NCI-H446 treated with DMSO at 0.1 percent for 48 hours (cell line): ENCODE data around the gene FHL2.
A peak's percentile ranks its signal among the peaks of the same experiment; 100 is the strongest.
"Not testable (repeated sequence)": the region's sequence is repeated elsewhere in the genome, so short reads cannot be mapped to it uniquely, and the experiment has no call there.

Experiments used
- DNase-seq: peaks from one replicate; lab custom pipeline; 2025; lab: John Stamatoyannopoulos, UW

Gene FHL2

DNA sequence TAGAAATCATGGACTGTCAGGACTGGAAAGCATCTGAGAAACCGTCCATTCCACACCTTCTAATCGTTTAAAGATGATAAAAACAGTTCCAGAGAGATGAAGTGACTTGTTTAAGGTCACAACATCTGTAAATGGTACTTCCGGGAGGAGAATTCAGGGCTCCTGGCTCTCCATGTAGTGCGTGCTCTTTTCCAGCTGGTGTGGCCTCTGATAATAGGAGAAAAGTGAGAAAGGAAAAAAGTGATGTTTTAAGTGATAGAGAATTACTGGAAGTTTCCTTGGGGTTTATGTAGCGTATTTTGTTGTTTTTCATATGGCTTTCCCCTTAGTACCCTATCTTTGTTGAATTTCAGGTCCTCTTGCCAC is 60.8 kb downstream of the FHL2 start:
- DNase-seq, result no peak

DNA sequence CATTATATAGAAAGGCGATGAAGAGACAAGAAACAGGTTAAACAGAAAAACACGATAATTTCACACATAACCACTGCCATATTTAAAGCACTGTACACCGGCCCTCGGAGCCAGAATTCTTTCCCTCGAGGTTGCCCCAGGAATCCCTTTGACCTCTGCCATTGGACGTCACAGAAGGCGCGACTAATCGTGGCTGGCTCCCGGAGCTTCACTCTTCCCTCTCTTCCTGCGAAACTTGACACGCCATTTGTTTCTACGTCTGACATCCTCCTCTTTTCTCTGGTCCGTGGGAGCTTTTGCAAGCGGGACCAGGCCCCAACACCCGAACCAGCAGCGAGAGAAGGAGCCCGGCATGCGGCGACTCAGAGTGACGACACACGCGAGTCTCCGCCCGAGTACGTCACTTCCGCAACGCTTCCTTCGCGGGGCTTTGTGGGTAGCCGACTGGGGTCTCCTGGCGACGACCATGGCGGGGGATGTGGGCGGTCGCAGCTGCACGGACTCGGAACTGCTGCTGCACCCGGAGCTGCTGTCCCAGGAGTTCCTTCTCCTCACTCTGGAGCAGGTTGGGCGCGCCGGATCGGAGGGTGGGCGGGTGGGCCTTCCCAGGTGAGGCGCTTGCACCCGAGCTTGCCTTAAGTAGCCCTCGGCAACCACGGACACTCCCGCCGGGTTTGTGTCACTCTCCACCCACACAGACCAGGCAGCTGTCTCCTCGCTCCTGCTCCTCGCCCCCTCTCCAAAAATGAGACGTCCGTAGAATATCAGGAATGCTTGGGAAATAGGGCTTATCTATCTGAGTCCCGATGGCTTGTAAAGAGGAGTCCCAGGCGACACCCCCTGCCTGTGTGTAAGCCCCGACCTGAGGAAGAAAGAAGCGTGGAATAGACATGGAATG is 61.5 kb downstream of the FHL2 start, which contains the start of gene C2orf49:
Gene C2orf49, plus strand, starts transcription at position 419 of the 898 bp plus-strand sequence. Its CDS starts 48 bp downstream, at position 467.
- peak; percentile 72 for DNase-seq

DNA sequence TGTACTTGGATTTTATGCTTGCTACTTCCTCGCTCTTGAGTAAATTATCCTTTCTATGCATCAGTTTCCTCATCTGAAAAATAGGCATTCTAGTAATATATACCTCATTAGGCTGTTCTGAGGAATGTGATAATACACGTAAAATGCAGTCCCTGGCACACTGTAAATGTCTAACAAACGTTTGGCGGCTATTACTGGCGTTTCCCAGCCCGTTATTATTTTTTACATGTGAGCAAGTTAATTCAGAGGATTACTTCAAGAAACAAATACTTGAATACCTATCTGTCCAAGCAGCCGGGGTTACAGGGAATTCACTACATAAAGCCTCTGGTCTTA is 62.1 kb downstream of the FHL2 start:
- DNase-seq, result no peak

DNA sequence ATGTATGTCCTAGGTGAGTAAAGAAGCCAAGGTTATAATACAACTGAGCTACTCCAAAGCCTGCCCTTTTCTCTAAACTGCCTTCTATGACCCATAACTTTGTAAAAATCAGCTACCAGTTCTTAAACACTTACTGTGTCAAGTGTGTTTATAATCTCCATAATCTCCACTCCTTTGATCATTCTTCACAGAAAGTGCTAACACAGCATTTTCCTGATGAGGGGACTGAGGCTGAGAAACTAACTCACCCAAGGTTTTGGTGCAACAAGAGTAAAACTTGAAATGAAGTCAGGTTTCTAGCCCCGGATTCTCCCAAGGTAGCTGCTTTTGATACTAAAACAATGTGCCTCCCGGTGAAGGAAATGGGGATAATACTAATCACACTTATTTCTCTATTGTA is 63.4 kb downstream of the FHL2 start:
- DNase-seq, result no peak

DNA sequence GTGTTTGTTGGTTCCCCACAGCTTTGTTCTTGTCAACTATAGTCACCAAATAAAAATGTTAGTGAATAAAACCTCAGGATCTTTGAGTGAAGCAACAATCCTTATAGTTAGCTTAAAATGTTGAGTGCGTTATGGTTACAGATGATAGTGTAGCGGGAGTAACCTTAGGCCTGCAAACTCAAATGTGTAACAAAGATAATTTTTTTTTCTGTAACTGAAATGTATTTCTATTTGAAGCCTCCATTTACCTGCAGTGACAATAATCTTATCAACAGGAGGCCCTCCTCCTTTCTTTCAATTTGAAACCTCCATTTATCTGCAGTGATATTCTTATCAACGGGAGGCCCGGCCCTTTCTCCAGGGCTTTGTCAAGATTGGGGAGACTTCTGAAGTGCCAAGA is 64.6 kb downstream of the FHL2 start:
- DNase-seq, result no peak

DNA sequence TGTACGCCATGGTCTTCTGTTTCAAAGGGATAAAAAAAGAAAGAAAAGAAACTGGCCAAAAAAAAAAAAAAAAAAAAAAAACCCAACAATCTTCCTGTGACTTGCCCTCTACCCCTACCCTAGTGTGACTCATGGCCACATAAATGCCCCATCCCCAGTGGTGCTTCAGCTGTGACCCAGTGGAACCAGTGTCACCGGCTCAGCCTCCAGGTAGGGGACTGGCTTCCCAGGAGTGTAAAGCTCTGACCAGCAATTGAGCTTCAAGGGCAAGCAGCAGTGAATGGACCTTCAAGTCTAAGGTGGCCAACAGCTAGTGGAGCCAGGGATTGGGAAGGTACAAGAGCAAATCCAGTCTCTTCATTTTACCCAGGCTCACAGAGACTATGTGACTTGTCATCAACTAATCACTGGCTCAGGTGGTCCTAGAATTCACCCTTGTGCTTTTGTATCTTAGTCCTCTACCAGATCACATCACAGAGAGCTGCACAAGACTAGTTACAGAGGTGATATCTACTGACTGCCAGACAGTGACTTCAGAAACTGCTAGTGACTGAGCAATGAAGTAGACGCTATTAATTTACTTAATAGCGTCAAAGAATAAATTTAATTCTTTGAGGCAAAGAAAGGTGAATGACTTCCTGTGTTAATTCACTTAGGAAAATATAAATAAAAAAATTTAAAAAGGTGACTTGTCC is 68.0 kb downstream of the FHL2 start:
- no peak for DNase-seq

DNA sequence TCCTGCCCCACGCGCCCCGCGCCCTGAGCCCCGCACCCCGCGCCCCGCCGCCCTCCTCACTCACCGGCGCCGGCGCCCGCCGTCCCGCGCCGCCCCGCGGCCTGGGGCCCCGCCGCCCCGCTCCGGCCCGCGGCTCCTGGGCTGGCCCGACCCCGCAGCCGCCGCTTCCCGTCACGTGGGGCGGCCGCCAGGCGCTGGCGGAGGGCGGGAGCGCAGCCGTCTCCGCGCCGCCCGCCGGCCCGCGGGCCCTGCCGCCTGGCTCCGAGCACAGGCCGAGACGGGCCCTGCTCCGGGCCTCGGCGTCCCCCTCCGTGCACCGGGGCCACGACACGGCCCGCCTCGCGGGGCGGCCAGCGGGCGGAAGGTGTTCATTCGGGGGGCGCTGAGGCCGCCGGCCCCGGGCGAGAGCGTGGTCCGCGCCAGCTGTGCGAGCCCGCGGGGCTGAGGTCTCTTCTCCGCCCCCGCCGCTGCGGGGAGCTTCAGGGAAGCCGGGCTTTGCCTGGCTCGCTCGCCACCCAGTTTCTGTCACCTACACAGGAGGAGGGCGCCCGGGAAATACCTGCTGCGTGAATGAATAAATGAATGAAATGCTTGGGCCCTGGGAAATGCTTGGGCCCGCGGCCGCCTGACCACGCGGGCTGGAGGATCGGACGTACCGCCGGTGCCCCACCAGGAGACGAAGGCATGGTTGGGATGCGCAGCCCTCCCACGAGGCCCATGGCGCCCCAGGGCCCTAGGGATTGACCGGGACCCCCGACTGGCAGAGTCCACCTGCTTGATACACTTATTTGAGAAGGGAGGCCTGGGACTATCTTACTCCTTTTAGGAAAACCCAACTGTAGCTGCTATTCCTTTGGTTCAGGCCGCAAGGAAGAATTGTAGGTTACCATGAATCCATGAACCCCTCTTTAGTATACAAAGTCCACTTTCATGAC is 69.0 kb downstream of the FHL2 start, which contains the start of gene TGFBRAP1:
Gene TGFBRAP1, minus strand, starts transcription at position 175 of the 935 bp plus-strand sequence. CDS start 21,434 bp downstream, outside the sequence.
- DNase-seq, result peak; percentile 3

DNA sequence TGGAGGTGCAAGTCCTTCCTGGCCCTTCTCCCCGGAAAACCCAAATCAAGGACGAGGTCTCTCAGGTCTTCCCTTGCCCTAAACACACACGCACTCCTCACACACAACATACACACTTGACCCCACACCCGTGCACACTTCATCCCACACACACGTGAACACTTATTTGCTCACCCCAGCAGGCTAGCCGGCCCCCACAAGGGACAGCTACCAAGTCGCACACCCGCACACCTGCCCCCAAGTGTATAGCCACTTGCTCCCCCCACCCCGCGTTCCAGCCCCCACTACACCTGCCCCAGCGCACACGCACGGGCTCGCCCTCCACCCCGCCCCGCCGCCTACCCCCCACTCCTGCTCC is 69.7 kb downstream of the FHL2 start:
- no peak for DNase-seq

DNA sequence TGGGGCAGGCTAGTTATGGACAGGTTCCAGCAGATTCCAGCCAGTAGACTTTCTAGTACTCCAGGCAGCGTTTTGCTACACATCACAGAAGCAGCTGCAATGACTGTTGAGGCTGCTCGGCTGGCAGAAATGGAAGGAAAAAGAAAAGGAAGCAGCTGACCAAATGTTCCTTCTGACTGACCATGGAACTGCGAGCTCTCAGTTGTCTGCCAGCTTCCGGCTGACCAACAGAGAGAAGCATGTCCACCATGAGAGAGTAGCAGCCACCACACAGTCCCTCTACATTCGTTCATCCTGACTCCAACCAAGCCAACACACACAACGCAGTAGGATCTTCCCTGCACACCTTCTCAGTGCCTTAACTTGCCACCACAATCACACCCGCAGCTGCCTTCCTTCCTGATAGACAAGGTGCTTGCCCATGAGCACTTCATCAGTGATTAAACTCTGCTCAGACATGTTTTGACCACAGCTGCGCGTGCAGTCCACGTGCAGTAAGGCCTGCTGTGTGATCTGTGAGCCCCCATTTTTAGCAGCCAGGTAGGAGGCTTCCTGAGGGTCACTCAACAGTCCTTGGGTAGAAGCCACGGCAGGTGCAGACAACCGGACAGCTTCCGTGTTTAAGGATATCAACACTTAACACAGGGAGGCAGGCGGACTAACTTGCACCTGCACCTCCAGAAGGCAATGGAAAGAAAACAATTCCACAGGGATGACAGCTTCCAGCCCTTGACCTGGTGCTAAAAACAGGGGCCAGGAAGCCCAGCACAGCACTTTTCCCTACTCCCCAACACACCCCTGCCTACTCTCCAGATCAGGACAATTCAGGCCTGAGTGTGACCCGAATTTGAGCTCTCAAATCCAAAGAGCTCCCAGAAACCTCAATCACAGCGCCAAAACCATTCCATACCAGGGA is 70.3 kb downstream of the FHL2 start:
- no peak for DNase-seq

DNA sequence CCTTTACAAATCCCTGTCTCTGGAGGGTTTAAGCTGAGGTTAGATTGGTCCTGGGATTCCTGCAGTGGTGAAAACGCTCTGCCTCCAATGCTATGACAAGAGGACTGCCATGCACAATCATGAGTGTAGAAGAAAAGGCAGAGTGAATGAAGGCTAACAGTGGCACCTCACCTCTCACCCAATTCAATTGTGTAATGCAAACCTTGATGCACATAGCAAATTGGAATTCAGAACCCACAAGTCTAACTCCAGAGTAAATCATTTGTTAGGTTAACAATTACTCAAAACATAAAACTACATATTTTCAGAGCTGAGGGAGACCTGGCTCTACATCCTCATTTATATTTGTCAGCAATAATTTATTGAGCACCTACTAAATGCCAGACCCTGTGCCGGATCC is 71.2 kb downstream of the FHL2 start:
- DNase-seq, result no peak

DNA sequence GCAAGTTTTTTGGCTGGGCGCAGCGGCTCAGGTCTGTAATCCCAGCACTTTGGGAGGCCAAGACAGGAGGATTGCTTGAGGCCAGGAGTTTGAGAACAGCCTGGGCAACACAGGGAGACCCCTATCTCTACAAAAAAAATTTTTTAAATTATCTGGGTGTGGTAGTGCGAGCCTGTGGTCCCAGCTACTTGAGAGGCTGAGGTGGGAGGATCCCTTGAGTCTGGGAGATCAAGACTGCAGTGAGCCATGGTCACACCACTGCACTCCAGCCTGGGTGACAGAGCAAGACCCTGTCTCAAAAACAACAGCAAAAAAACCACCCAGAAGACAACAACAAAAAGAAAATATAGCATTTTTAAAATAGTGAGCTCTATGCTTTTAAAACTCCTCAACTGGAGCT is 71.6 kb downstream of the FHL2 start:
- DNase-seq, result not testable (repeated sequence)

DNA sequence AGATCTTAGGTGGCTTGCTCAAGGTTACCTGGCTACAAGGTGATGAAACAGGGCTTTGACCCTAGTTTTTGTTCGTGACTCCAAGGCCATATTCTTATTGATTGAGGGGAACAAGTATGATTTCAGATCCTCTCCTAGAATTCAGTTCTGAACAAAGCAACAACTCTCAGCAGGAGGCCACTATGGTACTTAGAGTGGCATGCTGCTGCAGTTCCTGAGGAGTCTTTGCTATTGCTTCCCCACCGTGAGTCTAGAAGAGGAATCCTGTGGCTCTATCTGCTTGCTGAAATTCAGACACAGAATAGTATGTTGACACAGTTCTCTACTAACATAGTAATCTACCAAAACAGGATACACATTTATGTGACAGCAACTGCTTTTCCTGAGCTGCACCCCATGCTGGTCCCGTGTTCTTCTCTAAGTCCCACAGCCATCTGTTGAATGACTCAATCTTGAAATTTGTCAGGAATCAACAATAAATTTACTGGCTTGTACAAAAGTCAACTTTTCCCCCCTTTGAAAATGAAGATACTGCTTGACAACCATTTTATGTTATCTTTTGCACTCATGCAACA is 73.4 kb downstream of the FHL2 start:
- DNase-seq, result no peak

DNA sequence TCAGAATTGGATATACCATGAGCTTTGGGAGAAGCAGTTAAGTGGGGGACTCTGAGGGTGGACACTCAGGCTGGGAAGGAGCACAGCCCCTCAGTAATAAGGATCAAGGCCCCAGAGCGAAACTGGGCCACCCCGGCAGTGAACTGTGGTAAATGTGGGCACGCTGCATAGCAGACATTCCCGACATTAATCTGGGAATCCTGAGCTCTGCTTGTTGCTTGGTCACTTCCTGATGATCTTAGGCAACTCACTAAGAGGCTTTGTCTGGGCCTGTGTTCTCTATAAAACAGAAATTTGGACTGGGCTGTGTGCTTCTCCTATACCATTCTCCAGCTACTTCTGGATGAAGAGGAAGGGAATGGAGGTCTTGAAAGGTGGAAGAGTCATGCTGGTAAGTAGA is 74.1 kb downstream of the FHL2 start:
- DNase-seq, result no peak

DNA sequence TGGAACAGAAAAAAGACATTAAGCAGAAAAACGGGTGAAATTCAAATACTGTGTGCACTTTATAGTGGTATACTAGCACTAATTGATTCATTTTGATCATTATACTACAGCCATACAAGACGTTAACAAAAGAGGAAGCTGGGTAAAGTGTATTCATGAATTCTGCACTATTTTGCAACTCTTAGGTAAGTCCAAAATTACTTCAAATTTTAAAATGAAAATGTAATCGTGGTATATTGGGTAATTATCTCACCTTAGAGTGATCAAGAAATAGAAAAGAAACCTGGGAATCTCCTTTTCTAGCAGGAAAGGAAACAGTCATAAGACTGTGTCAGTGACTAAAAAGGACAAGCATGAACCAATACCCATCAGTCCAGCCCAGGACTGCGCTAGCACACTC is 74.8 kb downstream of the FHL2 start:
- DNase-seq, result no peak

DNA sequence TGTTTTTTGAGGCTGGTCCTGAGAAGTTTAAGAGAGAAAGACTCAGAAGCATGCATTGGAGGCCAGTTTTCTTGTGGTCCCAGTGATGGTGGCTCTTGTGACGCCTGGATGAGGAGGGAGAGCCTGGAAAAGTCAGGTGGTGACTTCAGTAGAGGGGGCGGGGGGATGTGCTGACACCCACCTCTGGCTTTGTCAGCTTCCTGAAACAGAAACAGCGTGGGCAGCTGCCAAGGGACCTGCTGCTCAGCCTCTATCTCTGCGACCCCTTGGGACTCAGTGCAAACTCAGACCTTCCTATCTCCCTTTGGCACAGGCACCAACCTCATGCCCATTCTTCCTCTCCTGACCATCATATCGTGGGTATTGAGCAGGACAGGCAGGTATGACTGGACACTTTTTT is 75.7 kb downstream of the FHL2 start:
- no peak for DNase-seq

DNA sequence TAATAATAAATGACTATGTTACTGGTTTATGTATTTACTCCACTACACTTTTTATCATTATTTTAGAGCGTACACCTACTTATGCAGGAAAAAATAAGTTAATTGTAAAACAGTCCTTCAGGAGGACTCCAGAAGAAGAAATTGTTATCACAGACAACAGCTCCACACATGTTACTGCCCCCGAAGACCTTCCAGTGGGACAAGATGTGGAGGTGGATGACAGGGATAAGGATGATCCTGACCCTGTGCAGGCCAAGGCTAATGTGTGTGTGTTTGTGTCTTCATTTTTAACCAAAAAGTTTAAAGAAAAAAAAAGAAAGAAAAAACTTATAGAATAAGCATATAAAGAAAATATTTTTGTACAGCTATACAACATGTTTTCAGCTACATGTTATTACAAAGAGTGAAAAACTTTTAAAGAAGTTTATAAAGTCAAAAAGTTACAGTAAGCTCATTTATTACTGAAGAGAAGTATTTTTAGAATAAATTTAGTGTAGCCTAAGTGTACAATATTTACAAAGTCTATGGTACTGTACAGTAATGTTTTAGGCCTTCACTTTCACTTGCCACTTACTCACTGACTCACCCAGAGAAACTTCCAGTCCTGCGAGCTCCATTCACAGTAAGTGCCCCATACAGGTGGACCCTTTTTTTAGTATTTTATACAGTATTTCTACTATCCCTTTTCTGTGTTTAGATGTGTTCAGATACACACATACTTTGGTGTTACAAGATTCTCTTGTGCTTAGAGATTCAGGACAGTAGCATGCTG is 76.8 kb downstream of the FHL2 start:
- no peak for DNase-seq

DNA sequence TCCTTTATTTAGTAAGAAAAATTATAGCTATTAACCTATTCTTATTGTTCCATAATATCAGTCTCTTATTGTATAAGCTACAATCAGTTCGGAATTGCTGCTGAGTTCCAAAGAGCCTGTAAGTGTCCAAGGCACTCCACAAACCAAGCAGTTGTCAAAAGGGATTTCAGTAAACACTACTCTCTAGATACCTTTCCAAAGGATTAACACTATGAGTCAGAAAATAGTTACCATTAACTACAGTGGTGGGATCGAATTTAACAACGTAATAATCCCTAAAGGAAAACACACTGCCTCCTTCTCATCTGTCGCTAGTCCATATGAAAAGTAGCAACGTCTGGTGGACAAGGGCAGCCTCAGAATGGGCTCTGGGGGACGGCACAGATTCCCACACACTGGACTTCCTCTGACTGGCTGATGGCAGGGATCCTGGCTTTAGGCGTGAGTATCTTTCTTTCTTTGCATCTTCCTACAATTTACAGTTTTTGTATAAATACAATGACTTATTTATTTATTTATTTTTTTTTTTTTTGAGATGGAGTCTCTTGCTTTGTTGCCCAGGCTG is 78.1 kb downstream of the FHL2 start:
- DNase-seq, result no peak

DNA sequence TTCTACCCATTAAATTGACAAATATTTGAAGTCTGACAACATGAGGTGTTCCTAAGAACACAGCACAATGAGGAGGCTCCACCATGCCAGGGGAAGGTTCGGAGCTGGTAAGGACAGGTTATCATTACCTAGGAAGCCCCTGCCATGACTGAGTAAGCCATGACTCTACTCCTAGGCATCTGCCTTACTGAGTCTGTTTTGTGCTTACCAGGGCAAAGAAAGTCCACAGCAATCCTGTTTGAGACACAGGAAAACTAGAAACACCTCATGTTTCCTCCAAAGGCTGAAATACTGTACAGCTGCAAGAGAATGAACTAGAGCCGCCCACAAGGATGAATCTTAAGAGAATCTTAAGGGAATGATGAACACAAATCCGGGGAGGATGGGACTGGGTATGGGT is 80.9 kb downstream of the FHL2 start:
- DNase-seq, result no peak

DNA sequence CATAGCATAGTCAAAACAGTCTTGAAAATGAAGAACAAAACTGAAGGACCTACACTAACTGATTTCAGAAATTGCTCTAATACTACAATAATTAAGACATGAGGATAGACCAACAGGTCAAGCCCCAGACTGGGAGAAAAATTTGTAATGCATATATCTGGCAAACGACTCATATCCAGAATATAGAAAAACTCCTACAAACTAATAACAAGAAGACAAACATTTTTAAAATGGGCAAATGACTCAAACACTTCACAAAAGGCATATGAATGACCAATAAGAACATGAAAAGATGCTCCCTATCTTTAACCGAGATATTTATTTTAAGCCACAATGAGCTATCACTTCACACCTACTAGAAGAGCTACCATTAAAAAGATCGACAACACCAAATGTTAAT is 83.5 kb downstream of the FHL2 start:
- DNase-seq, result no peak

DNA sequence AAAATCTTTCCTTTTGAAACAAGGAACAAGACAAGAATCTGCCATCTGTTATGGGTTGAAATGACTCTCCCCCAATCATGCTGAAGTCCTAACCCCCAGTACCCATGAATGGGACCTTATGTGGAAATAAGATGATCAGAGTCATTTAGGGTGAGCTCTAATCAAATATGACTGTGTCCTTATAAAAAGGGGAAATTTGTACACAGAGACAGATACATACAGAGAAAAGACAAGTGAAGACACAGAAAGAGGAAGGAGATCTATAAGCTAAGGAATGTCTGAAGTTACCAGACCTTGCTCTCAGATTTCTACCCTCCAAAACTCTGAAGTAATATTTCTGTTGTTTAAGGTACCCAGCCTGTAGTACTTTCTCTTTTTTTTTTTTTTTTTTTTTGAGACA is 85.0 kb downstream of the FHL2 start:
- no peak for DNase-seq
